Measurements from ENCODE around the gene CCR6.

DNA sequence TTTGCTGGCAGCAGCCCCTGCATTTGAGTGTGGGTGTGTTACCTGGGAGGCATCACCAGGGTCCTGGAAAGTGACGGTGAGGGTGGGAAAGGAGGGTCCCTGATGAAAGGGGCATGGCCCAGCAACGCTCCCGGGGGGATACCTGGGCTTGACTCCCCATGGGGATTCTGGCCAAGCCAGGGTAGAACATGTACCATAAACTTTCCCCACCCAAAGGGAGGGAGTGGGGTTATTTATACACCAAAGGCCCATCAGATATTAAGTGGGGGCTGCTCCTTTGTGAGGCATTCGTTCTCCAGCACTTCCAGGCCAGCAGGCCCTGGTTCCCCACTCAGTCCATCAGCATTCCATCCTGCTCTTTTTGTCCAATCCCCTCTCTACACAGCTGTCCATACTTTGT is 20.6 kb upstream of the CCR6 start:
- TF ChIP-seq POLR2A (IDR thresholded peaks at IDR 0.05), result no peak
- TF ChIP-seq, protein P1, sequence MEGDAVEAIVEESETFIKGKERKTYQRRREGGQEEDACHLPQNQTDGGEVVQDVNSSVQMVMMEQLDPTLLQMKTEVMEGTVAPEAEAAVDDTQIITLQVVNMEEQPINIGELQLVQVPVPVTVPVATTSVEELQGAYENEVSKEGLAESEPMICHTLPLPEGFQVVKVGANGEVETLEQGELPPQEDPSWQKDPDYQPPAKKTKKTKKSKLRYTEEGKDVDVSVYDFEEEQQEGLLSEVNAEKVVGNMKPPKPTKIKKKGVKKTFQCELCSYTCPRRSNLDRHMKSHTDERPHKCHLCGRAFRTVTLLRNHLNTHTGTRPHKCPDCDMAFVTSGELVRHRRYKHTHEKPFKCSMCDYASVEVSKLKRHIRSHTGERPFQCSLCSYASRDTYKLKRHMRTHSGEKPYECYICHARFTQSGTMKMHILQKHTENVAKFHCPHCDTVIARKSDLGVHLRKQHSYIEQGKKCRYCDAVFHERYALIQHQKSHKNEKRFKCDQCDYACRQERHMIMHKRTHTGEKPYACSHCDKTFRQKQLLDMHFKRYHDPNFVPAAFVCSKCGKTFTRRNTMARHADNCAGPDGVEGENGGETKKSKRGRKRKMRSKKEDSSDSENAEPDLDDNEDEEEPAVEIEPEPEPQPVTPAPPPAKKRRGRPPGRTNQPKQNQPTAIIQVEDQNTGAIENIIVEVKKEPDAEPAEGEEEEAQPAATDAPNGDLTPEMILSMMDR (IDR thresholded peaks at IDR 0.05), result no peak

Data from sigmoid colon (tissue), 3 donors.